GM12865 (cell line): ENCODE data around the gene GPR3.
A peak's percentile ranks its signal among the peaks of the same experiment; 100 is the strongest.

Source experiments
- DNase-seq: peaks from one replicate; pipeline ENCODE4 v3.0.0; 2010; ENCODE audit warnings: low read depth
- H3K4me3 ChIP-seq: 2 replicates; pipeline ENCODE4 v1.5.1; 2011; ENCODE audit warnings: mild to moderate bottlenecking, low read depth, low read length, control low read depth
- TF ChIP-seq, protein P1 (sequence below): IDR thresholded peaks from 2 replicates; pipeline ENCODE4 v1.5.1; 2011; ENCODE audit warnings: low read length, control low read depth, low read depth, inconsistent platforms; ENCODE audit not compliant: insufficient read depth; ENCODE audit errors: missing control alignments

The GPR3 gene

GRCh38 chr1:27355683-27356082, 36.7 kb upstream of the GPR3 start:
- H3K4me3 ChIP-seq: no peak overlapping the region
- no peak for DNase-seq
- TF ChIP-seq, protein P1, sequence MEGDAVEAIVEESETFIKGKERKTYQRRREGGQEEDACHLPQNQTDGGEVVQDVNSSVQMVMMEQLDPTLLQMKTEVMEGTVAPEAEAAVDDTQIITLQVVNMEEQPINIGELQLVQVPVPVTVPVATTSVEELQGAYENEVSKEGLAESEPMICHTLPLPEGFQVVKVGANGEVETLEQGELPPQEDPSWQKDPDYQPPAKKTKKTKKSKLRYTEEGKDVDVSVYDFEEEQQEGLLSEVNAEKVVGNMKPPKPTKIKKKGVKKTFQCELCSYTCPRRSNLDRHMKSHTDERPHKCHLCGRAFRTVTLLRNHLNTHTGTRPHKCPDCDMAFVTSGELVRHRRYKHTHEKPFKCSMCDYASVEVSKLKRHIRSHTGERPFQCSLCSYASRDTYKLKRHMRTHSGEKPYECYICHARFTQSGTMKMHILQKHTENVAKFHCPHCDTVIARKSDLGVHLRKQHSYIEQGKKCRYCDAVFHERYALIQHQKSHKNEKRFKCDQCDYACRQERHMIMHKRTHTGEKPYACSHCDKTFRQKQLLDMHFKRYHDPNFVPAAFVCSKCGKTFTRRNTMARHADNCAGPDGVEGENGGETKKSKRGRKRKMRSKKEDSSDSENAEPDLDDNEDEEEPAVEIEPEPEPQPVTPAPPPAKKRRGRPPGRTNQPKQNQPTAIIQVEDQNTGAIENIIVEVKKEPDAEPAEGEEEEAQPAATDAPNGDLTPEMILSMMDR: no peak

GRCh38 chr1:27356277-27356618, 36.2 kb upstream of the GPR3 start:
- TF ChIP-seq, protein P1: no peak
- no peak overlapping the region for H3K4me3 ChIP-seq
- DNase-seq: no peak

GRCh38 chr1:27356619-27357280, 35.7 kb upstream of the GPR3 start:
- H3K4me3 ChIP-seq: no peak overlapping the region
- TF ChIP-seq, protein P1: no peak
- DNase-seq: no peak

DNA sequence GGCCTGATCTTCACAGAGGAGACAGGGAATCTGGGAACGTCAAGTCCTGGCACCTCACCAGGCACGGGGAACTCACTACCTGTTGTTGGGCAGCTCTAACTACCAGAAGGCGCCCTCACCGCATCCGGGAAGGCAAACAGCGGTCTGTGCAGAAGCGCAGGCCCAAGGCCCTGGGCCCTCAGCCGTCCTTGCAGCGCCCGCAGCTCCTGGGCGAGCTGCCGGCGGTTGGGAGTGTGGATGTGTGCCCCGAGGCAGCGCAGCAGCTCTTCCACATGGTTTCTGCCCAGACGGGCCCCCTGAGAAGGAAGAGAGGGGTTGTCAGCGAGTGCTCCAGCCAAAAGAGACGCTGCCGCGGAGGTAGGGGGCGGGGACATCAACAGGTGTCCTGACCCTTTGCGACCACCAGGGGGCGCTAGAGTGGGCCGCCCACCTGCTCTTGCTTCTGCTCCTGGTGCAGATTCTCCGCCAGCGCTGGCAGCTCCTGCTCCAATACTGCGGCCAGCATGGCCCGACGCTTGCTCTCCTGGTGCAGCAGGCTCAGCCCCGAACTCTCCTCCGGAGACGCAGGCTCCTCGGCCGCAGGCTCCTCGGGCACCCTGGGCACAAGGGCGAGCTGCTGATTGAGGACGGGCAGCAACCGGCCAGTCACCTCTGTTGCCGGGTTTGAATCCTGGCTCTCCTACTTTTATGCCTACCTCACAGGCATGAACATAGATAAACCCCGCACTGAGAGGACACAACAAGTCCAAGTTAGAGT, 35.0 kb upstream of the GPR3 start:
- DNase-seq: peak; percentile 77
- TF ChIP-seq, protein P1: peak; percentile 94
- no peak overlapping the region for H3K4me3 ChIP-seq

DNA sequence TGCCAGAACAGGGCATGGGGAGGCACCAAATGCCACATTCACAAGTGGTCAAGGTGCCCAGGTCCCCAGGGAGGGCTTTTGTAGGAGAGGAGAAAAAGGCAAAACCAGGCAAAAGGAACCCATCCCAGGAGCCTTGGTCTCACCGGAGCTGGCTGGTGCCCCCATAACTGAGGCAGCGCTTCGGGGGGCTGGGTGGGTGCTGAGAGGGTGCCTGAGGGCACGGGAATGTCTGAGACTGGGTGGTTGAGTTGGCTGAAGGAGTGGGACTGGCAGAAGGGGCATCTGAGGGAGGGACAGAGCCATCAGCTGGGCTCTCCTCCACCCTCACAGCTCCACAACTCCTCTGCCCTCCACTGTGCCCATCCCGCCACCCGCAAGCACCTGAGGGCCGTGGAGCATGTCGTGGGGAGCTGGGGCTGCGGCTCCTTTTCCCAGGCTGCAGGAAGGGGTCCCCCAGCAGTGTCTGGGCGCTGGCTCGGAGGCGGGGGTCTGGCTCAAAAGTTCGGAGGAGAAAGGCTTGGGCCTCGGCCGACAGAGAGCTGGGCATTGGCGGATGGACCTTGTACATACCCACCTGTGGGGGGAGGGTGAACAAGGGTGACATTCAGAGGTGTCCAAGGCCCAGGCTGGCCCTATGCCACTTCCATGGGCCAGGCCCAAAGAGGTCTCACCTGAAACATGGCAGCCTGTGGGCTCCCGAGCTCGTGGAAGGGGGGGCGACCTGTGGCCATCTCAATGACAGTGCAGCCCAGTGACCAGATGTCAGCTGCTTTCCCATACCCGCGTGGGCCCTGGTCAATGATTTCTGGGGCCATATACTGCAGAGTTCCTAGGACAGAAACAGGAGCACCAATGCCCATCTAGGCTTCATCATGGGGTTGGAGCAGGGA, 34.1 kb upstream of the GPR3 start:
- no peak for DNase-seq
- TF ChIP-seq, protein P1: no peak
- H3K4me3 ChIP-seq: no peak overlapping the region

DNA sequence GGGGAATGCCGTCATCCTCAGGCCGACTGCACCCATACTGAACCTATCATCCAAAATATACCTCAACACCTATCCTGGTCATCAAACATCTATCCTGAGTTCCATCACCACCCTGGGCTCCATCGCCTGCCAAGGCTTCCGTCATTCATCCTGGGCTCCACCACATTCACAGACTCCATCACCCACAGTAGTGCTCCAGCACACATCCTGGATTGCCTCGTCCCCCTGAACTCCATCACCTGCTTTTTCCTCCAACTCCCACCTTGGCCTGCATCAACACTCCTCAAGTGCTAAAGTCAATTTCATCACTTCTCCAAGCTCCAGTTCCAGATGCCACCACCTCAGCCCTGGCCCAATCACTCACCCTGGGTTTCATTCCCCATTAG, 33.5 kb upstream of the GPR3 start:
- DNase-seq: no peak
- H3K4me3 ChIP-seq: no peak overlapping the region
- TF ChIP-seq, protein P1: no peak
